ENCODE measurements around the gene PRLR. TPM values are rescaled to one million over a fixed set of nuclear protein-coding genes. Genes with fewer than 3 reads are reported as not detected.
"Not testable (repeated sequence)": the region's sequence is repeated elsewhere in the genome, so short reads cannot be mapped to it uniquely, and the experiment has no call there.

Gene PRLR
- total RNA-seq, 1 donor from 2014 or later, result not detected

- DNase-seq, result no peak
Measured at GRCh38 chr5:35194635-35195471, 35.4 kb downstream of the PRLR start.

- no peak for DNase-seq
Measured at GRCh38 chr5:35192506-35192905, 37.8 kb downstream of the PRLR start.

GRCh38 chr5:35189801-35190200, 40.5 kb downstream of the PRLR start:
- not testable (repeated sequence) for DNase-seq

- no peak for DNase-seq
Measured at GRCh38 chr5:35188031-35188457, 42.2 kb downstream of the PRLR start.

GRCh38 chr5:35187621-35188020, 42.7 kb downstream of the PRLR start:
- not testable (repeated sequence) for DNase-seq

- DNase-seq, result no peak
Measured at GRCh38 chr5:35186749-35187148, 43.5 kb downstream of the PRLR start.

GRCh38 chr5:35185518-35185917, 44.8 kb downstream of the PRLR start:
- no peak for DNase-seq

GRCh38 chr5:35183556-35183955, 46.7 kb downstream of the PRLR start:
- DNase-seq, result no peak

- peak; percentile 7 for DNase-seq
Measured at GRCh38 chr5:35182910-35183535, 47.3 kb downstream of the PRLR start.

GRCh38 chr5:35182486-35182885, 47.8 kb downstream of the PRLR start:
- DNase-seq, result no peak

- no peak for DNase-seq
Measured at GRCh38 chr5:35180046-35180445, 50.2 kb downstream of the PRLR start.

GRCh38 chr5:35177783-35178182, 52.5 kb downstream of the PRLR start:
- DNase-seq, result no peak

GRCh38 chr5:35172533-35172932, 57.8 kb downstream of the PRLR start:
- no peak for DNase-seq

GRCh38 chr5:35171991-35172390, 58.3 kb downstream of the PRLR start:
- DNase-seq, result no peak

- no peak for DNase-seq
Measured at GRCh38 chr5:35171078-35171477, 59.2 kb downstream of the PRLR start.

- no peak for DNase-seq
Measured at GRCh38 chr5:35166043-35166442, 64.2 kb downstream of the PRLR start.

GRCh38 chr5:35164860-35165542, 65.3 kb downstream of the PRLR start:
- no peak for DNase-seq

GRCh38 chr5:35163710-35164033, 66.6 kb downstream of the PRLR start:
- no peak for DNase-seq

GRCh38 chr5:35162848-35163709, 67.2 kb downstream of the PRLR start:
- no peak for DNase-seq

GRCh38 chr5:35161652-35162273, 68.5 kb downstream of the PRLR start:
- DNase-seq, result no peak

GRCh38 chr5:35160486-35161116, 69.7 kb downstream of the PRLR start:
- no peak for DNase-seq

GRCh38 chr5:35159370-35159742, 70.9 kb downstream of the PRLR start:
- DNase-seq, result no peak

Measured in dermis blood vessel endothelial cell (primary cell).